ENCODE results near the gene TMEM270.

- no peak for TF ChIP-seq SUZ12 (IDR thresholded peaks at IDR 0.05)
- no peak for TF ChIP-seq FOXM1 (IDR thresholded peaks at IDR 0.05; ENCODE audit: borderline replicate concordance)
- no peak for TF ChIP-seq ELF4 (IDR thresholded peaks at IDR 0.05)
- no peak for TF ChIP-seq TARDBP (IDR thresholded peaks at IDR 0.05)
- no peak for TF ChIP-seq ZNF384 (IDR thresholded peaks at IDR 0.05)
- TF ChIP-seq SP1 (IDR thresholded peaks at IDR 0.05), result no peak
- no peak for TF ChIP-seq NFRKB (IDR thresholded peaks at IDR 0.05)
- no peak for TF ChIP-seq CTBP1 (IDR thresholded peaks at IDR 0.05; ENCODE audit: borderline replicate concordance)
These were observed 15.4 kb downstream of the TMEM270 start for GRCh38 chr7:73876361-73876760.

Measured in HEK293T (cell line).